A673 (cell line): ENCODE data around the gene SELENON. TPM values are rescaled to one million over a fixed set of nuclear protein-coding genes. Genes with fewer than 3 reads are reported as not detected.

Experiments
- BruUV-seq: library from RNA; stranded (reverse); fragments of 400-500 nt; replicated peaks from 2 replicates; lab custom pipeline; 2021; lab: Mats Ljungman, UMichigan
- CTCF ChIA-PET: fragments of 300-600 bp; sonication (Branson Sonifier 250); formaldehyde crosslinking; loops from one replicate; lab custom pipeline; 2022; ENCODE audit warnings: antibody characterized with exemption; lab: Charles Lee
- POLR2A ChIA-PET: fragments of 300-600 bp; sonication (Branson Sonifier 250); formaldehyde crosslinking; loops from one replicate; lab custom pipeline; 2022; ENCODE audit warnings: antibody characterized with exemption; ENCODE audit not compliant: low non-redundant PET; lab: Charles Lee
- DNase-seq: peaks from one replicate; pipeline ENCODE4 v3.0.0-alpha.2; 2015; ENCODE audit warnings: low spot score
- H3K27ac ChIP-seq: fragments of 200-600 bp; sonication (generic); 2 replicates; pipeline ENCODE4 v1.5.1; 2016; ENCODE audit warnings: mixed run types, low read depth, mild to moderate bottlenecking, mixed read lengths, antibody characterized with exemption, low read length; ENCODE audit not compliant: poor library complexity, severe bottlenecking
- H3K27me3 ChIP-seq: fragments of 200-600 bp; sonication (generic); replicated peaks from 2 replicates; pipeline ENCODE4 v1.6.1; 2017; ENCODE audit warnings: mixed run types, low read depth, mild to moderate bottlenecking, mixed read lengths, antibody characterized with exemption, low read length; ENCODE audit not compliant: insufficient read depth, poor library complexity
- H3K36me3 ChIP-seq: fragments of 200-600 bp; sonication (generic); 2 replicates; pipeline ENCODE4 v1.6.1; 2016; ENCODE audit warnings: mixed run types, mild to moderate bottlenecking, mixed read lengths, antibody characterized with exemption, low read length; ENCODE audit not compliant: insufficient read depth, poor library complexity, severe bottlenecking
- H3K4me1 ChIP-seq: fragments of 200-600 bp; sonication (generic); 2 replicates; pipeline ENCODE4 v1.6.1; 2017; ENCODE audit warnings: mixed run types, mild to moderate bottlenecking, mixed read lengths, antibody characterized with exemption, low read length; ENCODE audit not compliant: insufficient read depth, poor library complexity, severe bottlenecking
- H3K4me3 ChIP-seq: fragments of 200-600 bp; sonication (generic); 2 replicates; pipeline ENCODE4 v1.5.1; 2016; ENCODE audit warnings: low read depth, mixed run types, mild to moderate bottlenecking, mixed read lengths, low read length; ENCODE audit not compliant: poor library complexity, severe bottlenecking
- H3K9me3 ChIP-seq: fragments of 200-600 bp; sonication (generic); 2 replicates; pipeline ENCODE4 v1.6.1; 2016; ENCODE audit warnings: mixed run types, low read depth, mild to moderate bottlenecking, mixed read lengths, antibody characterized with exemption, low read length; ENCODE audit not compliant: poor library complexity, severe bottlenecking
- EZH2 ChIP-seq: fragments of 200-600 bp; sonication (generic); IDR thresholded peaks from 2 replicates; pipeline ENCODE4 v1.6.1; 2017; ENCODE audit warnings: borderline replicate concordance, low read depth, mild to moderate bottlenecking, mixed read lengths, antibody characterized with exemption, low read length; ENCODE audit not compliant: poor library complexity, severe bottlenecking
- intact Hi-C: fragments of 100-400 bp; cut with micrococcal nuclease; formaldehyde crosslinking; loops from one replicate; pipeline ENCODE4 v1.10.0; 2022; ENCODE audit not compliant: unreplicated experiment
- total RNA-seq: library from RNA; stranded (reverse); gene quantifications from 2 replicates; pipeline ENCODE4 v1.2.3, GENCODE V29; 2021
- TF ChIP-seq, protein P1 (sequence below): fragments of 300-800, 200-600 bp; sonication (generic); conservative IDR thresholded peaks from 2 replicates; pipeline ENCODE4 v1.5.1; 2017; ENCODE audit warnings: low read depth, mild to moderate bottlenecking, antibody characterized with exemption, low read length, moderate library complexity, mixed read lengths

The SELENON gene
- total RNA-seq, 1 experiment from 2014 or later, result 50.4 TPM

DNA sequence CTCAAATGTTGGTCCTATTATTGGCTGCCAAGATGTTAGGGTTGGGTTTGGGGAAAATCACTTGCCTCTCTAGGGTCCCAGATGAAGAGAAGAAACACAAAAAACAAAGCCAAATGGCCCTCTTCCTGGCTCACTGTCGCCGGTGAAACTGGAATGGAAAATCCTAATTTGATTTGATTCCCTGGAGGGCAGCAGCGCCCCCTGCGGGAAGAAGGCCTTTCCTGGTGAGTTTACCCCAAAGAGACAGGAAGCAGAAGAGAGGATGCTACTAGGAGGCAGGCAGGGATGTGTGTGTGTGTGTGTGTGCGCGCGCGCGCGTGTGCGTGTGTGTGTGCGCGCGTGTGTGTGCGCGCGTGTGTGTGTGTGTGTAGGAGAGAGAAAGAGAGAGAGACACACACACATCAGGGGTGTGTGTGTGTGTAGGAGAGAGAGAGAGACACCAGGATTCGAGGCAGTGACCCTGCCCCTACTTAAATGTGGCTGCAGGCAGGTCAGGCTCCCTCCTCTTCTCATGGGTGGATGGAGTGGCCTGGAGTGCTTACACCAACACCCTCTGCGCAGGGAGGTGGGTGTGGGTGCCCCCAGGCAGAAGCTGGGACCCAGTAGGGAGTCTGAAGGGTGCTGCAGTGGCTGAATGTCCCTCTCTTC is 3.1 kb upstream of the SELENON start:
- CTCF ChIA-PET, result interaction anchor here (0.7 to 1.3 kb wide), 2 partner anchors 14 to 362 kb away, joined by 3 read pairs; no protein-coding TSS in a partner anchor
- no TSS peak for BruUV-seq
- intact Hi-C loops, result no loop called here
- Histone ChIP-seq H3K27ac (no peak overlapping the region), H3K4me3 (no peak overlapping the region), H3K27me3 (no peaks in the 10 kb centered on the region), H3K9me3 (no peaks in the 10 kb centered on the region), H3K4me1 (peaks cover 6% of the 10 kb centered on the region), H3K36me3 (no peaks in the 10 kb centered on the region)
- DNase-seq, result peak; percentile 87
- TF ChIP-seq, protein P1, sequence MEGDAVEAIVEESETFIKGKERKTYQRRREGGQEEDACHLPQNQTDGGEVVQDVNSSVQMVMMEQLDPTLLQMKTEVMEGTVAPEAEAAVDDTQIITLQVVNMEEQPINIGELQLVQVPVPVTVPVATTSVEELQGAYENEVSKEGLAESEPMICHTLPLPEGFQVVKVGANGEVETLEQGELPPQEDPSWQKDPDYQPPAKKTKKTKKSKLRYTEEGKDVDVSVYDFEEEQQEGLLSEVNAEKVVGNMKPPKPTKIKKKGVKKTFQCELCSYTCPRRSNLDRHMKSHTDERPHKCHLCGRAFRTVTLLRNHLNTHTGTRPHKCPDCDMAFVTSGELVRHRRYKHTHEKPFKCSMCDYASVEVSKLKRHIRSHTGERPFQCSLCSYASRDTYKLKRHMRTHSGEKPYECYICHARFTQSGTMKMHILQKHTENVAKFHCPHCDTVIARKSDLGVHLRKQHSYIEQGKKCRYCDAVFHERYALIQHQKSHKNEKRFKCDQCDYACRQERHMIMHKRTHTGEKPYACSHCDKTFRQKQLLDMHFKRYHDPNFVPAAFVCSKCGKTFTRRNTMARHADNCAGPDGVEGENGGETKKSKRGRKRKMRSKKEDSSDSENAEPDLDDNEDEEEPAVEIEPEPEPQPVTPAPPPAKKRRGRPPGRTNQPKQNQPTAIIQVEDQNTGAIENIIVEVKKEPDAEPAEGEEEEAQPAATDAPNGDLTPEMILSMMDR, result peak; percentile 92
- TF ChIP-seq EZH2, result no peak
- POLR2A ChIA-PET, result no interaction called here

GRCh38 chr1:25797939-25798338 is 2.1 kb upstream of the SELENON start:
- Histone ChIP-seq H3K27ac (no peak overlapping the region), H3K4me1 (peaks cover 6% of the 10 kb centered on the region), H3K4me3 (no peak overlapping the region), H3K27me3 (no peaks in the 10 kb centered on the region), H3K9me3 (no peaks in the 10 kb centered on the region), H3K36me3 (no peaks in the 10 kb centered on the region)
- DNase-seq, result peak; percentile 60
- CTCF ChIA-PET, result interaction anchor here (1.3 kb wide), 1 partner anchor 13 kb away, joined by 3 read pairs; no protein-coding TSS in a partner anchor
- TF ChIP-seq EZH2, result no peak
- TF ChIP-seq, protein P1, result peak; percentile 70
- POLR2A ChIA-PET, result no interaction called here
- intact Hi-C loops, result no loop called here
- no TSS peak for BruUV-seq

GRCh38 chr1:25798666-25799351 is 1.2 kb upstream of the SELENON start:
- H3K4me3 ChIP-seq, result no peak overlapping the region
- no TSS peak for BruUV-seq
- H3K27me3 ChIP-seq, result no peaks in the 10 kb centered on the region
- H3K27ac ChIP-seq, result no peak overlapping the region
- no peak for DNase-seq
- no peaks in the 10 kb centered on the region for H3K9me3 ChIP-seq
- intact Hi-C loops, result no loop called here
- ChIA-PET POLR2A (no interaction called here), CTCF (interaction anchor here (0.7 to 1.3 kb wide), 2 partner anchors 12 to 180 kb away, joined by 3 read pairs; no protein-coding TSS in a partner anchor)
- TF ChIP-seq EZH2, result no peak
- TF ChIP-seq, protein P1, result no peak
- H3K36me3 ChIP-seq, result no peaks in the 10 kb centered on the region
- H3K4me1 ChIP-seq, result peaks cover 6% of the 10 kb centered on the region
